SK-N-SH (cell line): Measurements from ENCODE around the gene PRG3. TPM values are rescaled to one million over a fixed set of nuclear protein-coding genes. Genes with fewer than 3 reads are reported as not detected.

Experiments used
- CTCF ChIA-PET: fragments of 300-600, 350-600 bp; formaldehyde crosslinking; extraction: SDS; loops from one replicate; lab custom pipeline; 2021; lab: Yijun Ruan, JAX
- POLR2A ChIA-PET: fragments of 350-600 bp; sonication (Branson Sonifier 250); formaldehyde crosslinking; extraction: SDS; loops from one replicate; lab custom pipeline; 2020; ENCODE audit warnings: antibody characterized with exemption, inconsistent platforms; lab: Yijun Ruan, JAX
- DNase-seq: peaks from one replicate; pipeline ENCODE4 v3.0.0; 2012
- H2AFZ ChIP-seq: fragments of 200-600 bp; sonication (generic); 2 replicates; pipeline ENCODE4 v1.8.1; 2016; ENCODE audit warnings: antibody characterized with exemption, mild to moderate bottlenecking, low read depth
- H3F3A ChIP-seq: fragments of 200-600 bp; sonication (generic); replicated peaks from 2 replicates; pipeline ENCODE3; 2016; ENCODE audit warnings: antibody characterized with exemption, mild to moderate bottlenecking; ENCODE audit not compliant: insufficient read depth
- H3K27ac ChIP-seq, 2 experiments: fragments of 200-500 bp in 1 of 2; fragments of 200-600 bp in 1 of 2; sonication (Bioruptor generic) in 1 of 2; sonication (generic), shearing (Covaris generic) in 1 of 2; 2 replicates each; pipeline versions ENCODE4 v1.5.1 to v1.6.1; 2014 to 2016; ENCODE audit warnings: low read depth in 2 of 2, inconsistent platforms in 1 of 2, low read length in 1 of 2, mild to moderate bottlenecking in 1 of 2, mixed read lengths in 1 of 2
- H3K27me3 ChIP-seq: fragments of 200-600 bp; sonication (generic), shearing (Covaris generic); 2 replicates; pipeline ENCODE4 v1.6.1; 2016; ENCODE audit warnings: mixed run types; ENCODE audit not compliant: insufficient read depth
- H3K36me3 ChIP-seq, 2 experiments: fragments of 200-500 bp in 1 of 2; fragments of 200-600 bp in 1 of 2; sonication (Bioruptor generic) in 1 of 2; sonication (generic) in 1 of 2; replicated peaks in 1 of 2; 2 replicates each; pipeline versions ENCODE3 to v1.5.1; 2014 to 2016; ENCODE audit warnings: low read length in 1 of 2, mild to moderate bottlenecking in 1 of 2; ENCODE audit not compliant: insufficient read depth in 2 of 2, control insufficient read depth in 1 of 2
- H3K4me1 ChIP-seq, 2 experiments: fragments of 200-500 bp in 1 of 2; fragments of 200-600 bp in 1 of 2; sonication (Bioruptor generic) in 1 of 2; sonication (generic), shearing (Covaris generic) in 1 of 2; 2 replicates each; pipeline versions ENCODE4 v1.5.1 to v1.6.1; 2014 to 2016; ENCODE audit warnings: low read depth in 1 of 2, low read length in 1 of 2, mixed run types in 1 of 2; ENCODE audit not compliant: insufficient read depth in 2 of 2, control insufficient read depth in 1 of 2
- H3K4me2 ChIP-seq: fragments of 200-600 bp; sonication (generic), shearing (Covaris generic); 2 replicates; pipeline ENCODE4 v1.6.1; 2017; ENCODE audit warnings: mixed run types
- H3K4me3 ChIP-seq, 2 experiments: fragments of 200-500 bp in 1 of 2; fragments of 200-600 bp in 1 of 2; sonication (Bioruptor generic) in 1 of 2; sonication (generic), shearing (Covaris generic) in 1 of 2; 2 replicates each; pipeline versions ENCODE4 v1.5.1 to v1.8.1; 2014 to 2016; ENCODE audit warnings: low read depth in 2 of 2, inconsistent platforms in 1 of 2, low read length in 1 of 2, mild to moderate bottlenecking in 1 of 2, mixed read lengths in 1 of 2, moderate library complexity in 1 of 2
- H3K79me2 ChIP-seq: fragments of 200-600 bp; sonication (generic); 2 replicates; pipeline ENCODE4 v1.8.1; 2017; ENCODE audit warnings: mild to moderate bottlenecking; ENCODE audit not compliant: insufficient read depth
- H3K9ac ChIP-seq: fragments of 200-600 bp; sonication (generic); 2 replicates; pipeline ENCODE4 v1.6.1; 2017; ENCODE audit warnings: mixed run types
- H3K9me2 ChIP-seq: fragments of 200-600 bp; sonication (generic); 2 replicates; pipeline ENCODE4 v1.6.1; 2017; ENCODE audit warnings: mixed run types
- H3K9me3 ChIP-seq: fragments of 200-600 bp; sonication (generic); 2 replicates; pipeline ENCODE4 v1.6.1; 2017; ENCODE audit warnings: mixed run types, mild to moderate bottlenecking, moderate library complexity
- H4K20me1 ChIP-seq: fragments of 200-600 bp; sonication (generic); 2 replicates; pipeline ENCODE4 v1.6.1; 2017; ENCODE audit warnings: mild to moderate bottlenecking, mixed run types; ENCODE audit not compliant: insufficient read depth
- CTCF ChIP-seq: fragments of 200-600 bp; sonication (generic); IDR thresholded peaks from 2 replicates; pipeline ENCODE4 v1.6.1; 2017; ENCODE audit warnings: antibody characterized with exemption, mild to moderate bottlenecking, moderate library complexity
- EP300 ChIP-seq, 2 experiments: IDR thresholded peaks; 2 replicates each; pipeline versions ENCODE4 v1.4.0 to v1.6.1; 2012; ENCODE audit warnings: borderline replicate concordance in 1 of 2, low read depth in 1 of 2, low read length in 1 of 2
- FOXJ3 ChIP-seq: sonication (generic); formaldehyde crosslinking; IDR thresholded peaks from 2 replicates; pipeline ENCODE4 v1.5.1; 2020; ENCODE audit warnings: mild to moderate bottlenecking, missing genetic modification reagents
- IRF3 ChIP-seq: fragments of 150-350 bp; IDR thresholded peaks from 2 replicates; pipeline ENCODE4 v1.6.1; 2016; ENCODE audit warnings: mild to moderate bottlenecking, low read depth, low read length
- PBX3 ChIP-seq: IDR thresholded peaks from 2 replicates; pipeline ENCODE4; 2012
- REST ChIP-seq: IDR thresholded peaks from 2 replicates; pipeline ENCODE4 v1.6.1; 2012; ENCODE audit warnings: mild to moderate bottlenecking, low read depth, low read length, moderate library complexity
- RFX5 ChIP-seq: IDR thresholded peaks from 2 replicates; pipeline ENCODE4 v1.6.1; 2012; ENCODE audit warnings: mild to moderate bottlenecking, improper control_type of control experiment, low read length
- USF1 ChIP-seq: IDR thresholded peaks from 2 replicates; pipeline ENCODE4 v1.4.0; 2012; ENCODE audit warnings: low read depth, borderline replicate concordance
- WGBS: methylation state at CpG from one replicate; pipeline ENCODE4 v1.1.6; 2017; ENCODE audit warnings: low lambda C conversion rate; 5-methylcytosine and 5-hydroxymethylcytosine counted together
- polyA plus RNA-seq, 3 experiments: library from polyadenylated mRNA; depleted of rRNA; stranded (reverse); fragments of >200 nt; gene quantifications; 2 replicates each; pipeline ENCODE4 v1.2.3, GENCODE V29; 2012

Gene PRG3
- polyA plus RNA-seq, 1 of the 3 experiments (the other 2 are of a cell fraction): not detected

GRCh38 chr11:57414612-57415212, 33.8 kb upstream of the PRG3 start (continued):
- no peak for TF ChIP-seq IRF3
- no peak for TF ChIP-seq RFX5

GRCh38 chr11:57413681-57414080, 32.7 kb upstream of the PRG3 start:
- H4K20me1 ChIP-seq: no peaks in the 10 kb centered on the region
- POLR2A ChIA-PET: no interaction called here

GRCh38 chr11:57410287-57410686, 29.3 kb upstream of the PRG3 start:
- Histone ChIP-seq H3K9me2 (no peaks in the 10 kb centered on the region), H3K36me3 (no peaks in the 10 kb centered on the region), H3K27ac (no peak overlapping the region), H3K9ac (no peak overlapping the region), H4K20me1 (no peaks in the 10 kb centered on the region), H3K4me1 (no peaks in the 10 kb centered on the region; a peak in 1 of 4 replicates), H2AFZ (no peak overlapping the region), H3K4me2 (no peak overlapping the region), H3F3A (no peaks in the 10 kb centered on the region), H3K9me3 (no peaks in the 10 kb centered on the region), H3K4me3 (no peak overlapping the region), H3K27me3 (no peaks in the 10 kb centered on the region), H3K79me2 (no peaks in the 10 kb centered on the region)
- ChIA-PET CTCF (interaction anchor here (1.3 kb wide), 1 partner anchor 48 kb away, joined by 3 read pairs; no protein-coding TSS in a partner anchor), POLR2A (no interaction called here)
- DNase-seq: no peak
- no peak for TF ChIP-seq REST
- no peak for TF ChIP-seq IRF3
- no peak for TF ChIP-seq USF1
- no peak for TF ChIP-seq FOXJ3
- TF ChIP-seq EP300 (IDR thresholded peaks at IDR 0.05; ENCODE audit: borderline replicate concordance in 1 of 2, low read depth in 1 of 2, low read length in 1 of 2): no peak

More at GRCh38 chr11:57413681-57414080, 32.7 kb upstream of the PRG3 start:
- CTCF ChIA-PET: no interaction called here
- H3K36me3 ChIP-seq: no peaks in the 10 kb centered on the region
- H3K9me2 ChIP-seq: no peaks in the 10 kb centered on the region
- no peak overlapping the region for H2AFZ ChIP-seq
- WGBS: 60% methylated on average over 4 of the region's 4 CpGs
- no peaks in the 10 kb centered on the region for H3K79me2 ChIP-seq
- H3K4me2 ChIP-seq: no peak overlapping the region
- no peak overlapping the region for H3K9ac ChIP-seq
- no peaks in the 10 kb centered on the region for H3K4me1 ChIP-seq
- no peaks in the 10 kb centered on the region for H3F3A ChIP-seq
- no peak for TF ChIP-seq CTCF
- no peak for TF ChIP-seq FOXJ3
- no peak for TF ChIP-seq PBX3
- no peak overlapping the region for H3K4me3 ChIP-seq
- no peaks in the 10 kb centered on the region for H3K9me3 ChIP-seq
- DNase-seq: no peak
- H3K27me3 ChIP-seq: no peaks in the 10 kb centered on the region
- no peak overlapping the region for H3K27ac ChIP-seq
